CD4-positive, alpha-beta T cell treated with Interleukin-1 beta for 1 hour (primary cell): ENCODE measurements around the gene AGBL1.
"Not testable (repeated sequence)": the region's sequence is repeated elsewhere in the genome, so short reads cannot be mapped to it uniquely, and the experiment has no call there.

Experiments
- DNase-seq, 2 donors: peaks; one replicate each; pipeline ENCODE4 v3.0.0-alpha.2; 2020 to 2022

Gene AGBL1

GRCh38 chr15:86842199-86842598 is 762.5 kb downstream of the AGBL1 start:
- DNase-seq, result no peak

DNA sequence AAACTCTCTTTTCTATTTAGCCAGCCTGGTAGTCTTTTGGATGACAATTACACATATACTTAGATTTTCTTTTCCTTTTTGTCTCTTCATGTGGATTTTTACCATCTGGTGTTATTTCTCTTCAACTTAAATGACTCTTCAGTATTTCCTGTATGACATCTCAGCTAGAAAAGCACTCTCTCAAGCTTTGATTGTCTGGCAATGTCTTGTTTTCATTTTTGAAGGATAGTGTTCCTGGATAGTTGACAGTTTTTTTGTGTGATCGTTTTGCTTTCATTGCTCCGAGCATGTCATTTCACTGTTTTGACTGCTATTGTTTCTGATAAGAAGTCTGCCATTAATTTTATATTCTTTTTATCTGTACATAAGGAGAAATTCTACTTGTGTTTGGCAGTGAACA is 766.4 kb downstream of the AGBL1 start:
- no peak for DNase-seq

DNA sequence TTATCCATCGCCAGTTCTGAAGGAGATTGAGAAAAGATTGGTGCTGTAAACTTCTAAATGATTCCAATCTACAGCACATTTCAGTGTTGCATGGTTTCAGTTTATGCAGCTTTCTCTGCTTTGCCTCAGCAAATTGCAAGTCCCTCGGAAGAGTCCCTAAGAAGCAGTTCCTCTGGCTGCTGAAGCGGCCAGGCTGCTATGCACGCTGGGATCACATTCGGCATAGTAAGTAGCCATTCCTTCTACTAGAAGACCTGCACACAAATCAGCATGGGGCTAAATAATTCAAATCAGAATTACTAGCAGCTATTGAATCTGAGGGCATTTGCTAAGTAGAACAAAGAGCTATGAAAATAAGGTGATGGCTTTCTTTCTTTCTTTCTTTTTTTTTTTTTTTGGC is 769.5 kb downstream of the AGBL1 start:
- no peak for DNase-seq

GRCh38 chr15:86849558-86850285 is 770.1 kb downstream of the AGBL1 start:
- no peak for DNase-seq

DNA sequence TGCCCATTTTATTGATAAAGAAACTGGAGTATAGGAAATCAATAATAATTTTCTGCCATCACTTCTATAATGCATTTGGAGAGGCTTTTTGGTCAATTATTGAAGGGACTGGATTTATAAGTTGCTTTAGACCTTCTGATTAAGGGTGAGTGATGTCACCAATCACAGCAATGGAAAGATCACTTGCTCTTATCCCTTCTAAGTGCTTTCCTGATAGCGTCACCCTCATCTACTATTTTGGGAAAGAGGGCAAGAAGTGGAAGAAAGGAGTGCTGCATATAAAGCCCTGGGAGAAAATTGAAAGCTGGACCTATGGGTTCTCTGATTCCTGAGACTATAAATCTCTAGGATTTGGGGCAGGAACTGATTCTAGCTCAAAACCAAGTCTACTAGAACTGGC is 771.3 kb downstream of the AGBL1 start:
- no peak for DNase-seq

- DNase-seq, result no peak
Measured at GRCh38 chr15:86852741-86853140, 773.1 kb downstream of the AGBL1 start.

DNA sequence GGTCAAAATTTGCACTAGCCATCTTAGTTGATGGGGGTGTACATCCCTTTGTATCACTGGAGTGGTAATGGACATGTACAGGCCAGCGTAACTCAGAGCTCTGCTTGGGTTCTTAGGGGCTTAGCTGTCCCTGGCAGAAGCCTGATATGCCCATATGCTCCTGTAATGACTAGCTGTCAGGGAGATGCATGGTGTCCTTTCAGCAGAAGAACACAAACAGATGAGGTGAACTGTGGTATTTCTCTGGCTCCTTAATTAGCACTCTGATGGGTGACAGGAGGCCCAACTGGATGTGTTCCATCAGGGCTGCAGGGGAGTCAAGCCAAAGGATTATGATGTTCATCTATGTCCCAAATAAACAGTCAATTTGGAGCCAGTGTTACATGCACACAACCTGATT is 774.5 kb downstream of the AGBL1 start:
- DNase-seq, result no peak

- no peak for DNase-seq
Measured at GRCh38 chr15:86855307-86856291, 775.9 kb downstream of the AGBL1 start.

DNA sequence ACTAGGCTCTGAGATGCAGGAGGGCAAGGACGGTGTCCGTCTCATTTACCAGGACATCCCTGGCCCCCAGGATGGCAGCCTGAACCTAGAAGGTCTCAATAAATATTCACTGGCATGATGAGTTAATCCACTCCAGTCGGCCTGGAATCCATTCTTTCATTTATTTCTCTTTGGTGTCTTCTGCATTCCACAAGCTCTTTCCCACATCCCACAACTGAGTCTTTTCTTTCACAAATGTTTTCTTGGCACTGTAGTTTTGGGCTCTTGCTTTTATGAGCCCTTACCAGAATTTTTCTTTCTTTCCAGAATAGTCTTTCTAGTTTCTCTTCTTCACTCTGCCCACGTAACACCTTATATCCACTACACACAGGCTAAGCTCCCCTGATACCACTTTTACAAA is 778.0 kb downstream of the AGBL1 start:
- DNase-seq, result no peak

GRCh38 chr15:86863226-86863915 is 783.7 kb downstream of the AGBL1 start:
- no peak for DNase-seq

GRCh38 chr15:86865920-86866319 is 786.2 kb downstream of the AGBL1 start:
- DNase-seq, result no peak

DNA sequence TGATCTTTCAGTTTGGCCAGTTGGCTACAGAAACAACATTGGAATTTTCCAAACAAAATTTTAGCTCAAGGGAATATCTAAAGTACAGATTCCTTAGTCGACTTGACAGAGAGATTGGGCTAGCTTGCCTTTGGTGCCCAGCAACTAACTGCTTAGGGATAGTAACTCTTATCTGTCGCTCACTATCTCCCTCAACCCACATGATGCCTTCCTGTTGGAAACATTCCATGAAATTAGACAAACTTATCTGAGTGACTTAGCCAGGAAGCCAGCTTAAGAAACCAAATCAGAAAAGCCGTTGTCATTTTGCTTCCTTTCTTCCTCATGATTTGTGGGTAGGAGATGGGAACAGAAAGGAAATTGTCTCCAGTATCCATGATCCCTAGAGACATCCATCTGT is 791.2 kb downstream of the AGBL1 start:
- DNase-seq, result no peak

DNA sequence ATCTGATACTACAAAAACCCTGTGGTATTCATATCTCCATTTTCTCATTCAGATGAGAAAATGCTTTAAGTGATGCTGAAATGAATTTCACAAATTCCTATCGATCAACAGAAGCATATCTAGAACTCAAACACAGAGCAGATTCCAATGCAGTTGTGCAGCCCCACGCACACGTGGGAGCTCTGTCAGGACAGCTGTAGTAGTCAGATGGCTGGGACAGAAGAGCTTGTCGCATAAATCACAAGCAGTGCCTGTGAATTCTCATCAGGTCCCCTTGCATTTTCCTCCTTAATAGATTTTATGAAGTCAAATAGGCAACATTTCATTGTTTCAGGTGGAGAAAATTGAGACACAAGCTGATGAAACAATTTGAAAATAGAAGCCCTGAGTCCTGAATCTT is 792.3 kb downstream of the AGBL1 start:
- DNase-seq, result no peak

DNA sequence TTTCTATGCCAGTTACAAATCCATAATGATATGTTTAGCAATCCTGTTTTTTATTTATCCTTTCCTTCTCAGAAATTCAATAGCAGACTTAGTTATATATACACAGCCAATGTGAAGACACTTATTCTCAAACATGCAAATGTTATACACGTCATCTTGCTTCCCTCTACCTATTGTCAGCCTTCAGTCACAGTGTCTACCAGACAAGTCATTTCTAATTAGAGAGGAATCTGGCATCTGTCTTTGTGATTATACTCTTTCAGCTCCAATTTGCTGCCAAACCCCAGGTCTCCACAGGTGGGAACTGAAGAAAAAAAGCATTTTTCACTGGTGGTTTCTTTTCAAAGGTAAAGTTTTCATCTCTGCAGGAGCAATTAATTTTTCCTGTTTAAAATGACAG is 793.1 kb downstream of the AGBL1 start:
- DNase-seq, result no peak

DNA sequence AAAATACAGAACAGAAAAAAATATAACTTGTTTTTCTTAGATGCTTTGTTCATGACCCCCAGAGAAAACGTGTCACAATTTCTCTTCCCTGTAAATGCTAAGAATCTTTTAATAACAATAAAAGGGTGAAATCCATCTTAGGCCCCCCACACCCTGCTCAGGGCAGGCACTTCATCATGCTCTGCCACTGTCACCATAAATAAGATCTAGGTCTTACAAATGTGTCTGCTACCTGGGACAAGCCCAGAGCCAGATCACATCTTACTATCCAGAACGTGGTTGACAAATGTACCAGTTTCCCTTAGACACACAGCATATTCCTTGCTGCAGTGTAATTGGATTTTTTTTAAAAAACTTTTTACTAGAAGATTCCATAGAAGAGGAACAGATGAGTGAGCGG is 795.4 kb downstream of the AGBL1 start:
- no peak for DNase-seq

DNA sequence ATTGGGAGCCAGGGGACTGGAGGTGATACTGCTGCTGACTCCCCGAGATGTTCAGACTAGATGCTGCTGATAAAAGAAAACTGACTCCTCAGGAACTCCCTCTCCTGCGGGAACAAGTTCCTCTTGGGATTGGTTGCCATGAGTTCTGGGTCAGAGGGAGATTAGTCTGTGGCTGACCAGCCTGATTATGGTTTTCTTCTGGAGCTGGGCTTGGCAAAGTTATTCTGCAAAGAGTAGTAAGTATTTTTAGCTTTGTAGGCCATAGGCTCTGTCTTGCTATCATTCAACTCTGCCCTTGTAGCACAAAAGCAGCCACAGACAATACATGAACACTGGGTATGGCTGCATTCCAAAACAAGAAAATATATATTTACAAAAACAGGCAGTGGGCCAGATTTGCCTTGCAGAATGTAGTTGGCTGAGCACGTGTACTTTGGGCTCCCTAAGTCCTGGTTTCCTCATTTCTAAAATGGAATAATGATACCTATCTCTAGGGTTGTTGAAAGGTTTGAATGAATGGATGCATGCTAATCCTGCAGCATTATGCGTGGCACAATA is 796.8 kb downstream of the AGBL1 start:
- DNase-seq, result no peak

DNA sequence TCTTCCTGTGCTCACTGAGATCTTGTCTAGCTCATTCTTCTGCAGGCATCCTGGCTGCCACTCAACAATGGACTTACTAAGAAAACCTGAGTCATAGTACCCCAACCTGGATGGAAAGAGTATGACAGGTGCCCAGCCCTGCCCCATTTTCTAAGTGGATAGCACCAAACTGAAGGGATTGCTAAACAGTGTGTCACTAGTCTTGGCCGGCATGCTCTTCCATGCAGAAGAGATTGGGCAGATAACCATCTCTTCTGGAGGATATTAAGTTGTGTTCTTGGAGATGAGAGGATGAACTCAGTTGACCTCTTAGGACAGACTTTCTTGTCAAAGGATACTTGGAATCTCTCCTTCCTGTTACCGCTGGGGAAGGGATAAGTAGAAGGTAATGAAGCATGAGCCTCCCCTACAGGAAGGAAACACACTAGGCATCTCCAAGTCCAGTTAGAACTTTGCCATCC is 797.5 kb downstream of the AGBL1 start:
- no peak for DNase-seq

DNA sequence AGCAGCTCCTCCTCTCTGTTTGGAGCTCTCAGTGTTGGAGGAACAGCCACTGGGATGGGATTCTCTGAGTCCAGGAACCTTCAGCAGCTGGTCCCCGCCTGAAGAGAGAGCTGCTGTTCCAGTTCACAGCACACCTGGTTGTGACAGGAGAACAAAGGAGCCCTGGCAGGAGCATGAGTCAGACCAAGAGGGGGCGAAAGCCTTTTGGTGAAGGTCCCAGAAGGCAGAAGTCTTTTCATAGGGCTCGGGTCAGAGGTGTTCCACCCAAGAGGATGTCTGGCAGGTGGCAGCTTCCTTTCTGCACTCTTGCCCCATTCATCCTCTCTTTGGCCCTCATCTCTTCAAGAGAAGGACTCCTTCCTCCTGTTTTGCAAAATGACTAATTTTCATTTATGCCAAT is 799.2 kb downstream of the AGBL1 start:
- DNase-seq, result not testable (repeated sequence)

GRCh38 chr15:86879250-86880229 is 799.9 kb downstream of the AGBL1 start:
- no peak for DNase-seq

DNA sequence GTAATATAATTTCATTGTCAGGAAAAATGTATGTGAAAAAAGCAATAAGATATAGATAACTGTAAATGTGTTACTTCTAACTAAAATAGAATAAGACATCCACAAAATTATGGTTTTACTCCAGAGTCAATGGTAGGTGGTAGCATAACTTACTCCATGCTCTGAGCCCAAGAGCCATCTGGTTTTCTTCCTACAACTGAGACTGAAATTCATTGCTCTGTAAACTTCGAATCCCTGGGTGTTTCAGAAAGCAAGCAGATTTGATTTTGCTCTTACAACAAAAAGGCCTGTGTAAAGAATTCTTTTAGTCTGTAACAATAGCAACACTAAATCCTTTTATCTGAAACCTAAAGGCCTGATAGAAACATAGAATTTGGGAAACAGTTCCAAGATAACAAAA is 805.9 kb downstream of the AGBL1 start:
- DNase-seq, result no peak

DNA sequence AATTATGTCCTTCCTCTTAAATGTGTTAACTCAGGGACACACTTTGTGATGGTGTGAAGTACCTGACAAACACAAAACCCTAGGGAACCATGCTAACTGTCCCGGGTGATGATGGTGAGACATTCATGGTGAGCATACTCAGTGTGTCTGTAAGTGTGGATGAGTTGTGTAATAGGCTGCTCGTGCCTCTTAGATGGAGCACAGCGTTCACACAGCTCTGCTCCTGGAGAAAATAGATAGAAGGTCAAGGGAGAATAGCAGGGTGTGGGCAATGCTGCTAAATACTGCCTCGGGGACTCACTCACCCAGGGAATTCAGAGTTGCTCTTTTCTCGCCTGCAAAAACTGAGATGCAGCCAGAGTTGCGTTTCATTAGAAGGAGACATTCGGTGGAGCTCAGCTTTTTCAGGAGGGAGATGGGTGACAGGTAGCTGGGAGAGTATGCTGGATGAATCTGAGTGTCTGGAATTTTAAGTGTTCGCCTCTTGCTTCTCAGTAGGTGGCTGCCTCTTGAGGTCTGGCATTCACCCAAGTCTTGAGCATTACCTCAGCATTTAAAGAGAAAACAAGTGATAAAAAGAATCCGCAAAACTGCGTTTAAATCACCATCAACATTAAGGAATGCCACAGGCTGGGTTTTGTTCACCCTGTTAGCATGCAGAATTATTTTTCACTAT is 813.2 kb downstream of the AGBL1 start:
- no peak for DNase-seq
